T-cell (primary cell): Measurements from ENCODE around the gene CSPG5. TPM values are rescaled to one million over a fixed set of nuclear protein-coding genes. Genes with fewer than 3 reads are reported as not detected.
A peak's percentile ranks its signal among the peaks of the same experiment; 100 is the strongest.

ENCODE experiments used
- ATAC-seq, 4 experiments: fragments of 200-7000 bp in 3 of 4; fragments of 150-1000 bp in 1 of 4; cut with Tn5 transposase; replicated peaks in 1 of 4; 1 replicate in 3 of 4; 2 replicates in 1 of 4; pipeline ENCODE4 v1.10.0; 2021; ENCODE audit warnings: moderate library complexity in 3 of 4, mild to moderate bottlenecking in 2 of 4, moderate number of reproducible peaks in 1 of 4
- CTCF ChIA-PET, 2 donors: fragments of 300-600 bp; sonication (Branson Sonifier 250); formaldehyde crosslinking; loops; one replicate each; lab custom pipeline; 2022; ENCODE audit warnings: antibody characterized with exemption in 2 of 2; lab: Charles Lee
- POLR2A ChIA-PET, 2 donors: fragments of 300-600 bp; sonication (Branson Sonifier 250); formaldehyde crosslinking; loops; one replicate each; lab custom pipeline; 2022; ENCODE audit warnings: antibody characterized with exemption in 2 of 2; lab: Charles Lee
- DNase-seq, 35 experiments: peaks; one replicate each; pipeline versions ENCODE4 v3.0.0 to v3.0.0-alpha.2; 2013 to 2023
- H3K27ac ChIP-seq: one replicate; pipeline ENCODE4 v1.5.1; 2013; ENCODE audit warnings: low read length
- H3K27me3 ChIP-seq, 2 experiments: replicated peaks in 1 of 2; 1 replicate in 1 of 2; 2 replicates in 1 of 2; pipeline versions ENCODE4 v1.6.1 to v1.7.0; 2013; ENCODE audit warnings: low read length in 1 of 2, mixed read lengths in 1 of 2; ENCODE audit not compliant: control insufficient read depth in 2 of 2, insufficient read depth in 2 of 2; ENCODE audit errors: extremely low read depth in 1 of 2
- H3K36me3 ChIP-seq, 2 donors: 1 replicate in 1 of 2; 2 replicates in 1 of 2; pipeline versions ENCODE4 v1.6.1 to v1.7.0; 2013; ENCODE audit warnings: low read length in 1 of 2; ENCODE audit not compliant: control insufficient read depth in 2 of 2, insufficient read depth in 1 of 2; ENCODE audit errors: extremely low read depth in 1 of 2
- H3K4me1 ChIP-seq, 2 experiments: 1 replicate in 1 of 2; 2 replicates in 1 of 2; pipeline versions ENCODE4 v1.6.1 to v1.7.0; 2013; ENCODE audit warnings: low read length in 2 of 2, mixed read lengths in 1 of 2; ENCODE audit not compliant: insufficient read depth in 2 of 2, control insufficient read depth in 1 of 2; ENCODE audit errors: extremely low read depth in 1 of 2
- H3K4me3 ChIP-seq, 2 donors: 1 replicate in 1 of 2; 2 replicates in 1 of 2; pipeline versions ENCODE4 v1.5.1 to v1.7.0; 2013; ENCODE audit warnings: mild to moderate bottlenecking in 2 of 2, low read length in 1 of 2, moderate library complexity in 1 of 2; ENCODE audit not compliant: control insufficient read depth in 1 of 2; ENCODE audit errors: extremely low read depth in 1 of 2
- H3K9me3 ChIP-seq: 2 replicates; pipeline ENCODE4 v1.7.0; 2013
- H3K27ac Mint-ChIP-seq, 2 donors: one replicate each; pipeline ENCODE4 v1.8.0; 2020 to 2021; ENCODE audit warnings: mild to moderate bottlenecking in 2 of 2, mixed read lengths in 2 of 2
- H3K27me3 Mint-ChIP-seq, 2 donors: one replicate each; pipeline ENCODE4 v1.8.0; 2021 to 2022; ENCODE audit warnings: mixed read lengths in 2 of 2
- H3K36me3 Mint-ChIP-seq: one replicate; pipeline ENCODE4 v1.8.0; 2021; ENCODE audit warnings: mixed read lengths
- H3K4me1 Mint-ChIP-seq, 3 donors: one replicate each; pipeline ENCODE4 v1.8.0; 2020 to 2022; ENCODE audit warnings: mixed read lengths in 3 of 3, mild to moderate bottlenecking in 1 of 3
- H3K4me3 Mint-ChIP-seq, 3 donors: one replicate each; pipeline ENCODE4 v1.8.0; 2020 to 2022; ENCODE audit warnings: mild to moderate bottlenecking in 3 of 3, mixed read lengths in 3 of 3, moderate library complexity in 3 of 3
- H3K9me3 Mint-ChIP-seq, 3 donors: one replicate each; pipeline ENCODE4 v1.8.0; 2020 to 2022; ENCODE audit warnings: mixed read lengths in 3 of 3
- WGBS: methylation state at CpG from one replicate; pipeline ENCODE4 v1.1.5; 2013; ENCODE audit warnings: missing lambda C conversion rate; ENCODE audit not compliant: insufficient coverage; 5-methylcytosine and 5-hydroxymethylcytosine counted together
- total RNA-seq, 35 experiments: library from RNA in 6 of 35; stranded (reverse) in 6 of 35; fragments of 120-200 nt in 1 of 35; gene quantifications; one replicate each; pipeline versions ENCODE4 v1.2.1 to v1.2.4 and lab custom pipeline; 2013 to 2026

The CSPG5 gene
- total RNA-seq, 5 donors from 2014 or later (not counting 1 experiment from before 2014, with no cell fraction given): 0.12 to 0.75 (median 0.36) TPM

- CTCF ChIA-PET: interaction anchor here in 1 of 2 donors (1.1 to 2.0 kb wide), 3 partner anchors 257 to 267 kb away, joined by 3 to 10 read pairs (median 9); no protein-coding TSS in a partner anchor
- H3K4me1 Mint-ChIP-seq: peaks cover 0 to 3% (median 0%) of the 10 kb centered on the region in 3 donors
Measured at GRCh38 chr3:47523310-47524073, 55.2 kb downstream of the CSPG5 start.

GRCh38 chr3:47522082-47522987, 56.3 kb downstream of the CSPG5 start:
- ChIA-PET CTCF (interaction anchor here (0.5 to 2.0 kb wide), 14 partner anchors 259 to 1946 kb away, joined by 3 to 10 read pairs (median 4); no protein-coding TSS in a partner anchor), POLR2A (no interaction called here)
- no peak overlapping the region for H3K4me3 ChIP-seq
- Mint-ChIP-seq H3K4me3 (no peak overlapping the region), H3K9me3 (no peaks in the 10 kb centered on the region), H3K27me3 (no peaks in the 10 kb centered on the region), H3K4me1 (peaks cover 0 to 3% (median 0%) of the 10 kb centered on the region in 3 donors), H3K36me3 (no peaks in the 10 kb centered on the region), H3K27ac (no peak overlapping the region)
- no peaks in the 10 kb centered on the region for H3K9me3 ChIP-seq
- H3K27me3 ChIP-seq: no peaks in the 10 kb centered on the region
- H3K27ac ChIP-seq: no peak overlapping the region
- no peaks in the 10 kb centered on the region for H3K36me3 ChIP-seq
- ATAC-seq: peak; percentile 85 to 93 (median 87)
- WGBS: 58% methylated on average over 11 of the region's 15 CpGs
- DNase-seq: peak; percentile 25 to 85 (median 57)
- peaks cover 0 to 6% of the 10 kb centered on the region in 2 experiments for H3K4me1 ChIP-seq

More at GRCh38 chr3:47523310-47524073, 55.2 kb downstream of the CSPG5 start:
- Histone ChIP-seq H3K27me3 (no peaks in the 10 kb centered on the region), H3K4me3 (no peak overlapping the region), H3K9me3 (no peaks in the 10 kb centered on the region), H3K27ac (no peak overlapping the region), H3K36me3 (no peaks in the 10 kb centered on the region), H3K4me1 (peaks cover 0 to 6% of the 10 kb centered on the region in 2 experiments)
- H3K27me3 Mint-ChIP-seq: no peaks in the 10 kb centered on the region
- 63% methylated on average over 4 of the region's 4 CpGs for WGBS
- POLR2A ChIA-PET: interaction anchor here in 1 of 2 donors (0.5 kb wide), 1 partner anchor 478 kb away, joined by 9 read pairs; no protein-coding TSS in a partner anchor
- H3K9me3 Mint-ChIP-seq: peaks cover 4 to 5% (median 4%) of the 10 kb centered on the region in 3 donors
- no peak overlapping the region for H3K4me3 Mint-ChIP-seq
- H3K27ac Mint-ChIP-seq: no peak overlapping the region
- no peak for DNase-seq
- H3K36me3 Mint-ChIP-seq: peaks cover 2% of the 10 kb centered on the region
- ATAC-seq: no peak

DNA sequence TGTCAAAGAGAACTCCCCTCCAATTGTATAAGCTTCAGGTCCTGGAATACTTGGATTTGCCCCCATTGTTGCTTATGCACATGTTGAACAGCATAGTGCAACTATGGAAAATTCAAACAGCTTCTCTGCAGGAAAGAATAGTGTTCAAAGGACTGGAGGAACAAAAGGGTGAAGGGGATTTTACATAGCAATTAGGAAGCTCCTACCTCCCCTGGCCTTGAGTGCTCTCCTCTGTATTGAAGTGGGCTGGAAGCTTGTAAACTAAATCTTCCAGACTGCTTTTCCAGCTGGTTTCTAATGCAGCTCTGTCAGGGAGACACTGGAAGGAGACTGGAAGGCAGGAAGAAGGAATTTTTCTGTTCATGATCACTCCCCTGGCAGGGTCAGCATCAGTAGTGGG, 57.9 kb downstream of the CSPG5 start:
- Histone ChIP-seq H3K9me3 (no peaks in the 10 kb centered on the region), H3K27ac (no peak overlapping the region), H3K27me3 (no peaks in the 10 kb centered on the region), H3K4me1 (peaks cover 0 to 6% of the 10 kb centered on the region in 2 experiments), H3K36me3 (no peaks in the 10 kb centered on the region), H3K4me3 (no peak overlapping the region)
- ChIA-PET POLR2A (interaction anchor here in 1 of 2 donors (0.6 kb wide), 1 partner anchor 19 kb away, joined by 7 read pairs; no protein-coding TSS in a partner anchor), CTCF (interaction anchor here in 1 of 2 donors (0.6 to 1.4 kb wide), 2 partner anchors 140 to 268 kb away, joined by 4 read pairs; partner anchors contain the start of gene PTPN23)
- Mint-ChIP-seq H3K9me3 (no peaks in the 10 kb centered on the region), H3K4me1 (peaks cover 0 to 3% (median 0%) of the 10 kb centered on the region in 3 donors), H3K27me3 (no peaks in the 10 kb centered on the region), H3K36me3 (no peaks in the 10 kb centered on the region), H3K27ac (no peak overlapping the region), H3K4me3 (no peak overlapping the region)
- no peak for DNase-seq
- no peak for ATAC-seq

DNA sequence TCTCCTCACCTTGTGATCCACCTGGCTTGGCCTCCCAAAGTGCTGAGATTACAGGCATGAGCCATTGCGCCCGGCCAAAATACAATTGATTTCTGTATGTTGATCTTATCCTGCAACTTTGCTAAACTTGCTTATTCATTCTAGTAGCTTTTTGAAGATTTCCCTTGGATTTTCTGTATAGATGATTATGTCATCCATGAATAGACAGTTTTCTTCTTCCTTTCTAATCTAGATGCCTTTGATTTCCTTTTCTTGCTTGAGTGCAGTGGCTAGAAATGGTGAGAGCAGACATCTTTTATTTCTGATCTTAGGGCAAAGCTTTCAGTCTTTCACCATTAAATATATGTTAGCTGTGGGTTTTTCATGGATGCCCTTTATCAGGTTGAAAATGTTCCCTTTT, 60.7 kb downstream of the CSPG5 start:
- Histone ChIP-seq H3K9me3 (no peaks in the 10 kb centered on the region), H3K27me3 (no peaks in the 10 kb centered on the region), H3K36me3 (no peaks in the 10 kb centered on the region), H3K27ac (no peak overlapping the region), H3K4me3 (no peak overlapping the region), H3K4me1 (peaks cover 0 to 13% of the 10 kb centered on the region in 2 experiments)
- ATAC-seq (no peak), DNase-seq (no peak)
- WGBS: 100% methylated on average over 2 of the region's 2 CpGs
- H3K36me3 Mint-ChIP-seq: no peaks in the 10 kb centered on the region
- H3K27ac Mint-ChIP-seq: no peak overlapping the region
- H3K9me3 Mint-ChIP-seq: no peaks in the 10 kb centered on the region
- H3K4me3 Mint-ChIP-seq: no peak overlapping the region
- peaks cover 0 to 9% (median 6%) of the 10 kb centered on the region in 3 donors for H3K4me1 Mint-ChIP-seq
- CTCF ChIA-PET: interaction anchor here in 1 of 2 donors (0.6 kb wide), 1 partner anchor 16 kb away, joined by 6 read pairs; no protein-coding TSS in a partner anchor
- no peaks in the 10 kb centered on the region for H3K27me3 Mint-ChIP-seq
- POLR2A ChIA-PET: interaction anchor here in 1 of 2 donors (0.6 kb wide), 1 partner anchor 673 kb away, joined by 4 read pairs; no protein-coding TSS in a partner anchor

GRCh38 chr3:47515864-47516319, 62.8 kb downstream of the CSPG5 start:
- no peak overlapping the region for H3K27ac ChIP-seq
- ChIA-PET CTCF (no interaction called here), POLR2A (interaction anchor here in 1 of 2 donors (0.6 kb wide), 1 partner anchor 1693 kb away, joined by 3 read pairs; no protein-coding TSS in a partner anchor)
- Mint-ChIP-seq H3K4me3 (no peak overlapping the region), H3K9me3 (no peaks in the 10 kb centered on the region), H3K27ac (peak overlapping the region in 1 of 2 donors; percentile 38), H3K27me3 (no peaks in the 10 kb centered on the region), H3K4me1 (peaks cover 17 to 22% (median 17%) of the 10 kb centered on the region in 3 donors), H3K36me3 (no peaks in the 10 kb centered on the region)
- H3K4me1 ChIP-seq: peaks cover 0 to 21% of the 10 kb centered on the region in 2 experiments
- DNase-seq: no peak
- no CpG with 5 or more reads among the region's 5 CpGs for WGBS
- ATAC-seq: no peak
- H3K36me3 ChIP-seq: peaks cover under 1 to 1% of the 10 kb centered on the region in 2 donors
- H3K27me3 ChIP-seq: no peaks in the 10 kb centered on the region
- H3K9me3 ChIP-seq: no peaks in the 10 kb centered on the region
- H3K4me3 ChIP-seq: no peak overlapping the region
